SJCRH30 (cell line): ENCODE data around the gene GMEB2. TPM values are rescaled to one million over a fixed set of nuclear protein-coding genes. Genes with fewer than 3 reads are reported as not detected.
"Not testable (repeated sequence)": the region's sequence is repeated elsewhere in the genome, so short reads cannot be mapped to it uniquely, and the experiment has no call there.

Source experiments
- DNase-seq, 2 experiments: peaks; one replicate each; pipeline ENCODE4 v3.0.0-alpha.2; 2015 to 2020
- H3K27ac ChIP-seq: fragments of 250-450 bp; sonication (Bioruptor Pico); 2 replicates; pipeline ENCODE4 v1.5.1; 2020; ENCODE audit warnings: mild to moderate bottlenecking, moderate library complexity
- H3K27me3 ChIP-seq: fragments of 250-450 bp; sonication (Bioruptor Pico); 2 replicates; pipeline ENCODE4 v1.5.1; 2020; ENCODE audit warnings: mild to moderate bottlenecking, moderate library complexity
- H3K36me3 ChIP-seq: fragments of 250-450 bp; sonication (Bioruptor Pico); 2 replicates; pipeline ENCODE4 v1.5.1; 2020; ENCODE audit warnings: mild to moderate bottlenecking, moderate library complexity
- H3K4me1 ChIP-seq: fragments of 250-450 bp; sonication (Bioruptor Pico); 2 replicates; pipeline ENCODE4 v1.5.1; 2020; ENCODE audit warnings: mild to moderate bottlenecking, moderate library complexity
- H3K4me3 ChIP-seq: fragments of 250-450 bp; sonication (Bioruptor Pico); 2 replicates; pipeline ENCODE4 v1.5.1; 2020; ENCODE audit warnings: mild to moderate bottlenecking, moderate library complexity
- H3K9me3 ChIP-seq: fragments of 250-450 bp; sonication (Bioruptor Pico); replicated peaks from 2 replicates; pipeline ENCODE4 v1.5.1; 2020; ENCODE audit warnings: mild to moderate bottlenecking, moderate library complexity
- total RNA-seq: library from RNA; depleted of rRNA; stranded (reverse); fragments of >200 nt; shearing (Covaris generic); gene quantifications from 2 replicates; pipeline ENCODE4 v1.2.3, GENCODE V29; 2014

GMEB2 gene
- total RNA-seq, 1 experiment from 2014 or later = 19.5 TPM

DNA sequence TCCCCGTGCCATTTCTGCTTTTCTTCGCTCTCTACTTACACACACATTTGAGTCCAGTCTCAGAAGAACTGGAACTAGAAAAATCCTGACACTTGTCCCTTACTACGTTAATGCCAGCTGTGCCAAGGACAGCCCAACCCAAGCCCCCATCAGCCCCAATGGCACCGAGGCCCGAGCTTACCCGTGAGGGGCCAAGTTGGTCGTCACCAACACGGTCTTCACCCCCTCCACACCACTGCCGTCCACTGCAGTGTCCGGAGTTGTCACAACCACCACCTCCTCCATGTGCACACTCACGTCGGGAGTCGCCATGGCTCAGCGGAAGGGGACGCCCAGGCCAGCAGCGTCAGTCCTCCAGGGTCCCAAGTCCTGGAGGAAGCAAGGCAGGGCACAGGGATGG, 7.8 kb downstream of the GMEB2 start:
- DNase-seq = no peak
- peaks cover 26% of the 10 kb centered on the region for H3K36me3 ChIP-seq

DNA sequence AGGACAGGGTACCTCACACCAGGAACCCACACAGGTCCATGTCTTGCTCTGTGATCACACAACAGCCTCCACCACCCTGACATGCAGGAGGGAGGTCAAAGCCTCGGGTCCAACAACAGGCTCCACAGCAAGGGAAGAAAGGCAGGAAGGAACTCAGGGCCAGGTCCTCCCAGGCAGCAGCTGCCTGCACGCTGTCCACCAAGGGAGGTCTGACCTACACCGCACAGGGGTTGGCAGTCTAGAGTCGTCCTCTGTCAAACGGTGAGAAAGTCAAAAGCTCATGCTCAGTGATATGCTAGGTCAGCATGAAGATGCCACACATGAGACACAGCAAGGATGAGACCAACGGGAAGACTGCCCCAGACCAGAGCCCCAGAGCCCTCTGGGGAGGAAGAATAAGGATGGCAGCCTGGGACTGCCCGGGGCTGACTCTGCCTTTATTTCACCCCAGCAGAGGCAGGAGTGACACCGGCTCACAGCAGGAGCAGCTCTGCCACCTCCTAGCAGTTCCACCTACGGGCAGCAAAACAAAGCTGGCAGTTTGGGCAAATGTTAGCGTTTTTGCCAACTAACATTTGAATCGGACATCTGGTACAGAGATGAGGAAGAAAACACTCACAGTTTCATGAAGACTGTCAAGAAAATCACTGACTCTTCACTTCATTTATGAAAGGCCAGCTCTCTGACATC, 8.5 kb downstream of the GMEB2 start:
- Histone ChIP-seq H3K4me1 (no peaks in the 10 kb centered on the region), H3K27me3 (no peaks in the 10 kb centered on the region), H3K36me3 (peaks cover 29% of the 10 kb centered on the region), H3K9me3 (no peaks in the 10 kb centered on the region), H3K27ac (no peak overlapping the region), H3K4me3 (no peak overlapping the region)
- no peak for DNase-seq

More for the DNA sequence above, 7.8 kb downstream of the GMEB2 start:
- Histone ChIP-seq H3K4me3 (no peak overlapping the region), H3K4me1 (no peaks in the 10 kb centered on the region), H3K27me3 (no peaks in the 10 kb centered on the region), H3K9me3 (no peaks in the 10 kb centered on the region), H3K27ac (no peak overlapping the region)

DNA sequence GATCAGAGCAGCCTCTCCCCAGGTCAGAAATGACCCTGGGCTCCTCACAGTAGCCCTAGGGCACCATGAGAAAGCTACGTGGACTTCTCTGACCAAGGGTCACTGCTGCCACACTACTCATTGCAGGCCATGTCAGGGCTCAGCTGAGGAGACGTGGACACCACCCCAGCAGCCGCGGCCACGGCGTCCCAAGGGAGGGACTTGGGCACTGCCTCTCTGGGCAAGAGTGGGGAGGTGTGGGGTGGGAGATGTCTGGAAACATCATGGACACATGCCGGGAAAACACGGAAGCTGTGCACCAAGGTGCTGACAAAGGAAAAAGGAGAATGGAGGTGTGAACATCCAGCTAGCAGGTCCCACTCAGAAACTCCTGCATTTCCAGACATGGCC, 9.0 kb downstream of the GMEB2 start:
- no peak overlapping the region for H3K27ac ChIP-seq
- DNase-seq = no peak
- no peaks in the 10 kb centered on the region for H3K9me3 ChIP-seq

DNA sequence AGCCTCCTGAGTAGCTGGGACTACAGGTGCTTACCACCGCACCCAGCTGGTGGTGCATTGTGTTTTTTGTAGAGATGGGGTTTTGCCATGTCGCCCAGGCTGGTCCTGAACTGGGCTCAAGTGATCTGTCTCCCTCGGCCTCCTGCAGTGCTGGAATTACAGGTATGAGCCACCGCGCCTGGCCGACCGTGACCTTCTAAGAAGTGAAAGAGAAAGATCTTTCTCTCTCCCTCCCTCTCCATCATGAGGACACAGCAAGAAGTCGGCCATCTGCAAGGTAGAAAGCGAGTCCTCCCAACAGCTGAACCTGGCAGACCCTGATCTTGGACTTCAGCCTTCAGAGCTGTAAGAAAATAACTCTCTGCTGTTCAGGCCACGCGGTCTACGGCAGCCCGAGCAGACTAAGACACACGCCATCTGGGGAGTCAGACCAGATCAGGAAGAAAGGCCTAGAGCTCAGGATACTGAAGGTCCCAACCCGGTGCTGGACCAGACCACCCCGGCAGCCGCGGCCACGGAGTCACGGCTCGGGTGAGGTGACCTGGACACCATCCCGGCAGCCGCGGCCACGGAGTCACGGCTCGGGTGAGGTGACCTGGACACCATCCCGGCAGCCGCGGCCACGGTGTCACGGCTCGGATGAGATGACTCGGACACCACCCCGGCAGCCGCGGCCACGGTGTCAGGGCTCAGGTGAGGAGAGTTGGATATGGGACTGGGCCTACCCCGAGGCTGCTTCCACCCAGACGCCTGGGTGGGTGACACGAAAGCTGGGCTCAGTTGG, 9.6 kb downstream of the GMEB2 start:
- H3K4me1 ChIP-seq = no peaks in the 10 kb centered on the region; the same call in 1 of the 2 replicates
- H3K27ac ChIP-seq = no peak overlapping the region
- no peaks in the 10 kb centered on the region for H3K9me3 ChIP-seq
- no peak overlapping the region for H3K4me3 ChIP-seq
- H3K36me3 ChIP-seq = peaks cover 29% of the 10 kb centered on the region
- no peaks in the 10 kb centered on the region for H3K27me3 ChIP-seq
- DNase-seq = no peak

More for the DNA sequence above, 9.0 kb downstream of the GMEB2 start:
- no peaks in the 10 kb centered on the region; the same call in 1 of the 2 replicates for H3K4me1 ChIP-seq
- no peaks in the 10 kb centered on the region for H3K27me3 ChIP-seq
- H3K4me3 ChIP-seq = no peak overlapping the region
- H3K36me3 ChIP-seq = peaks cover 29% of the 10 kb centered on the region

DNA sequence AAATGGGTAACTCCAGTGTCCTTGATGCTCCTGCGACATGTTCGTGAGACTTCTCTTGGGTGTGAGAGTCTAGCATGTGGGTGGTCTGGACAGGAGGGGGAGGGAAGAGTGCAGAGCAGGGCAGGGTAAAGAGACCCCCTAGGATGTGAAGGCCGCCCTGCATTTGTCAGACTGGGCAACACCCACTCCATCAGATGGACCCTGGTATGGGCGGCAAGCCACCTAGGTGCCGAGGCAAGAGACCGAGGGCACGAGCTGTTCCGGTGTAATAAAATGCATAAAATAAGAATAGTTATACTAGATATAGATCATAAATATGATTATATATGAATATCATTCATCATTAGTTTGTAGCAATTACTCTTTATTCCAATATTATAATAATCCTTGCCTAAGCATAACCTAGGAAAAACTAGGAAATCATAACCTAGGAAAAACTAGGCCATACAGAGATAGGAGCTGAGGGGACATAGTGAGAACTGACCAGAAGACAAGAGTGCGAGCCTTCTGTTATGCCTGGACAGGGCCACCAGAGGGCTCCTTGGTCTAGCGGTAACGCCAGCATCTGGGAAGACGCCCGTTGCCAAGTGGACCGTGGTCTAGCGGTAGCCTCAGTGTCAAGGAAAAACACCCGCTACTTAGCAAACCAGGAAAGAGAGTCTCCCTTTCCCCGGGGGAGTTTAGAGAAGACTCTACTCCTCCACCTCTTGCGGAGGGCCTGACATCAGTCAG, 12.9 kb downstream of the GMEB2 start:
- not testable (repeated sequence) for H3K27me3 ChIP-seq, H3K9me3 ChIP-seq, DNase-seq

DNA sequence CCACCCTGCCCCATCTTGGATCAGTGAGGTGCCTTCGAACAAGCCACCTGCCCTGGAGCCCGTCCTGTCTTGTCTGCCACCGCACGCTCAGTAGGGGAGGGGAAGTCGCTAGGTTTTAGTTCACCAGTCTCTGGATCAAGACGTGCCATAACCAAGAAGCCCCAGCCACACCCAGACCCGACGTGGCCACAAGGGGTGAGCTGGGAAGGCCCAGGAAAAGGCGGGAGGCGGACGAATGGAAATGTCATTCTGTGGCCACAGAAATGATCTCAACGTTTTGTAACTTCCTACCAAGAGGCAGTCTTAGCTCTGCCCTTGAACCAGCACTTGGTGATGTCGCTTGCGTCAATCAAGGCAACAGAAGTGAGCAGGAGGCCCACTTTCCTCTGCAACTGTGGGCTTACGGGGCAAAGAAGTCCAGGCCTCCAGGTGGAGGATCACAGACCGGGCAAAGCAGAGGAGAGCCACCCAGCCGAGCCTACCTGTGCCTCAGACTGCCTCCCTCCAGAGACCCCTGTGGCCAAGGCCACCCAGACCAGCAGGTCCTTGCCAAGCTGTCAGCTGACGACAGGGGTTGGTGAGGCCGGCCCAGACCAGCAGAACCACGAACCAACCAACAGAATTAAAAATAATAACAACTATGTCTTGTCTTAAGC, 14.5 kb downstream of the GMEB2 start:
- no peak overlapping the region for H3K4me3 ChIP-seq
- no peak overlapping the region for H3K27ac ChIP-seq
- H3K36me3 ChIP-seq = peaks cover 19% of the 10 kb centered on the region
- DNase-seq = no peak
- H3K9me3 ChIP-seq = no peaks in the 10 kb centered on the region
- H3K4me1 ChIP-seq = no peaks in the 10 kb centered on the region; the same call in 1 of the 2 replicates
- no peaks in the 10 kb centered on the region for H3K27me3 ChIP-seq

More for the DNA sequence above, 12.9 kb downstream of the GMEB2 start:
- not testable (repeated sequence) for H3K4me3 ChIP-seq, H3K27ac ChIP-seq, H3K4me1 ChIP-seq
- H3K36me3 ChIP-seq = peaks cover 29% of the 10 kb centered on the region

DNA sequence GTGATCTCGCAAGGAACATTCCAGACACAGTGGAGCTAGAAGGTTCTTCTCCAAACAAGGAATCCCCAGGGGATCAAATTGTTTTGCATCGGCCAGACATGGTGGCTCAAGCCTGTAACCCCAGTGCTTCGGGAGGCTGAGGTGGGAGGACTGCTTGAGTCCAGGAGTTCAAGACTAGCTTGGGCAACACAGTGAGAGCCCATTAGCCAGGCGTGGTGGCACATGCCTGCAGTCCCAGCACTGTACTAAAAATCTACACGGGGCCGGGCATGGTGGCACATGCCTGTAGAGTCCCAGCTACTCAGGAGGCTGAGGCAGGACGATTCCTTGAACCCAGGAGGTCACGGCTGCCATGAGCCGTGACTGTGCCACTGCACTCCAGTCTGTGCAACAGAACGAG, 15.3 kb downstream of the GMEB2 start:
- peaks cover 13% of the 10 kb centered on the region for H3K36me3 ChIP-seq

GRCh38 chr20:63610581-63611435, 16.1 kb downstream of the GMEB2 start:
- Histone ChIP-seq H3K4me3 (no peak overlapping the region), H3K27ac (no peak overlapping the region), H3K36me3 (peaks cover 11% of the 10 kb centered on the region), H3K27me3 (no peaks in the 10 kb centered on the region), H3K9me3 (no peaks in the 10 kb centered on the region), H3K4me1 (no peaks in the 10 kb centered on the region; the same call in 1 of the 2 replicates)
- no peak for DNase-seq

More for the DNA sequence above, 15.3 kb downstream of the GMEB2 start:
- no peak overlapping the region for H3K27ac ChIP-seq
- H3K27me3 ChIP-seq = no peaks in the 10 kb centered on the region
- H3K9me3 ChIP-seq = no peaks in the 10 kb centered on the region
- no peaks in the 10 kb centered on the region; the same call in 1 of the 2 replicates for H3K4me1 ChIP-seq
- H3K4me3 ChIP-seq = no peak overlapping the region
- DNase-seq = no peak

DNA sequence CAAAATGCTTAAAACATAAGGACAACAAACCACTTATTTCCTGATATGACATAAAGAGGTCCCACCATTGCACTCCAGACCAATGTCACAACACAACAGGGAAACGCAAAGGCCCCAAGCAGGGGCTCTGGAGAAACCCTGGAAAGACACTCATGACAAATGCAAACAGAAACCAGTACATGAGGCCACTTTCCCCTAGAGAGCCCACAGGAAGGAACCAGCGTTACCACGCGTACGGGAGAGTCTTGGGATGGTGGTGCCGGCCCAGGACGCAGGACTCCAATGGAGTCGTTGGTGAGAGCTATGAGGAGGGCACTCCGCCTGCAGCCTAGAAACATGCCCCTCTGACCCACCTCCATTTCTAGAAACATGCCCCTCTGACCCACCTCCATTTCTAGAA, 20.2 kb downstream of the GMEB2 start:
- DNase-seq = no peak
- Histone ChIP-seq H3K27me3 (no peaks in the 10 kb centered on the region), H3K9me3 (no peaks in the 10 kb centered on the region), H3K27ac (no peak overlapping the region), H3K4me1 (no peaks in the 10 kb centered on the region), H3K4me3 (no peak overlapping the region), H3K36me3 (peaks cover 20% of the 10 kb centered on the region)

- no peak overlapping the region for H3K27ac ChIP-seq
- no peak for DNase-seq
- H3K4me1 ChIP-seq = no peaks in the 10 kb centered on the region
- H3K36me3 ChIP-seq = peaks cover 33% of the 10 kb centered on the region
- H3K4me3 ChIP-seq = no peak overlapping the region
- no peaks in the 10 kb centered on the region for H3K9me3 ChIP-seq
- H3K27me3 ChIP-seq = no peaks in the 10 kb centered on the region
Measured at GRCh38 chr20:63602321-63602720, 24.6 kb downstream of the GMEB2 start.

GRCh38 chr20:63601679-63602078, 25.2 kb downstream of the GMEB2 start:
- DNase-seq, H3K27me3 ChIP-seq, H3K9me3 ChIP-seq, H3K27ac ChIP-seq, H3K4me1 ChIP-seq, H3K4me3 ChIP-seq: not testable (repeated sequence)
- peaks cover 34% of the 10 kb centered on the region for H3K36me3 ChIP-seq

DNA sequence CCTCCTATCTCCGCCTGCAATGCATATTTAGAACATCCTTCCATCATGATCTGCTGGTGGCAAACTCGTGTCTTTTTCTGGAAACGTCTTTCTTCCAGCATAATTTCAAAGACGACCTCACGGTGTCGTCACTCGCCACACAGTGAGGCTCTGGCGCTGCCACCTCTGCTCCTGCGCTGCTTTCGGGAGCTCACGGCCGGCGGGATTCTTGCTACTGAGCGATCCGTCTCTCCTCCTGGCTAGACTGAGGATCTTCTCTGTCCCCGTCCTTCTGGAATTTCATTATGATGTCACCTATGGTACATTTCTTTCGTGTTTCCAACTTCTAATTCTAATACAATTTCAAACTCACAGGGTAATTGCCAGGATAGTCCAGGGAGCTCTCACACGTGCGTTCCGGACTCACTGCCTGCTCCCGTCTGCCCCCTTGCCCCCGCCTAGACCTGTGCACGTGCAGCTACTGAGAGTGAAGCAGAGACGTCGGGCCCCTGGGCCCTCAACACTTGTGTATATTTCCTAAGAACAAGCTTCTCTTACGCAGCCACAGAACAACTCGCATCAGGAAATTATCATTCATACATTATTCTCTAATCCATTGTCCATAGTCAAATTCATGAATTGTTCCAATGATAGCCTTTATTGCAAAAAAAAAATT, 27.4 kb downstream of the GMEB2 start:
- DNase-seq = no peak
- no peaks in the 10 kb centered on the region for H3K4me1 ChIP-seq
- H3K27me3 ChIP-seq = no peaks in the 10 kb centered on the region
- no peaks in the 10 kb centered on the region for H3K9me3 ChIP-seq
- H3K36me3 ChIP-seq = peaks cover 36% of the 10 kb centered on the region
- no peak overlapping the region for H3K4me3 ChIP-seq
- H3K27ac ChIP-seq = no peak overlapping the region

GRCh38 chr20:63598479-63599395, 28.2 kb downstream of the GMEB2 start:
- DNase-seq = no peak
- Histone ChIP-seq H3K4me1 (no peaks in the 10 kb centered on the region), H3K9me3 (no peaks in the 10 kb centered on the region), H3K4me3 (no peak overlapping the region), H3K27me3 (no peaks in the 10 kb centered on the region), H3K27ac (no peak overlapping the region), H3K36me3 (peaks cover 33% of the 10 kb centered on the region)
